ENCODE data around the gene MKRN2OS. TPM values are rescaled to one million over a fixed set of nuclear protein-coding genes. Genes with fewer than 3 reads are reported as not detected.

Gene MKRN2OS
- total and polyA plus RNA-seq, 2 donors from 2014 or later = 1.7 TPM; not detected in 1

DNA sequence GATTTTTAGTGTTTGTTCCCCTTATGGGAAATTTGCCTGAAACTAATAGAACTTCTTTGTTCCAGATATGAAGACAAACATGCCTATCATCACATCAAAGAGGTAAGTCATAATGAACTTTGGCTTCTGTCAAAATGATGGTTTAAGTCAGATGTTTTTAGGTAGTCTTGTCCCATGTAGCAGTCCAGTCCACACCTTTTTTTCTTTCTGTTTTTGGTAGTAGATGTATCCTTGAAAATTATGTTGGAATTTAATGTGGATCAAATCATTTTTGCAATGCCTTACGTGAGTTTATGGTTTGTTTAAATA is 48.9 kb downstream of the MKRN2OS start:
- Histone ChIP-seq H3K27ac (ENCODE audit: low read depth in 2 of 2, low read length in 2 of 2) (no peak overlapping the region), H3K9me3 (ENCODE audit: control insufficient read depth in 2 of 3, insufficient read depth in 1 of 3, low read length in 3 of 3) (no peaks in the 10 kb centered on the region), H3K36me3 (ENCODE audit: control insufficient read depth in 2 of 3, insufficient read depth in 3 of 3, low read length in 3 of 3) (peaks cover 8 to 39% (median 35%) of the 10 kb centered on the region in 3 donors), H3K4me3 (ENCODE audit: low read length in 3 of 3) (no peak overlapping the region), H3K9ac (ENCODE audit: low read length in 3 of 3) (no peak overlapping the region), H3K27me3 (ENCODE audit: control insufficient read depth, insufficient read depth, low read length) (no peaks in the 10 kb centered on the region), H3K4me1 (ENCODE audit: control insufficient read depth in 2 of 3, insufficient read depth in 2 of 3, low read depth in 1 of 3, low read length in 3 of 3) (no peaks in the 10 kb centered on the region)
- no peak for TF ChIP-seq CTCF (IDR thresholded peaks at IDR 0.05; ENCODE audit: borderline replicate concordance, extremely low read depth, insufficient read depth)
- no peak for DNase-seq
- intact Hi-C loops (cut with DNase I) = no loop called here
- no peak for FAIRE-seq

- peaks cover 7 to 36% (median 35%) of the 10 kb centered on the region in 3 donors for H3K36me3 ChIP-seq (ENCODE audit: control insufficient read depth in 2 of 3, insufficient read depth in 3 of 3, low read length in 3 of 3)
- FAIRE-seq (no peak), DNase-seq (no peak)
- H3K27me3 ChIP-seq (ENCODE audit: control insufficient read depth, insufficient read depth, low read length) = no peaks in the 10 kb centered on the region
- H3K4me3 ChIP-seq (ENCODE audit: low read length in 3 of 3) = no peak overlapping the region
- TF ChIP-seq CTCF (IDR thresholded peaks at IDR 0.05; ENCODE audit: borderline replicate concordance, extremely low read depth, insufficient read depth) = no peak
- no peak overlapping the region for H3K27ac ChIP-seq (ENCODE audit: low read depth in 2 of 2, low read length in 2 of 2)
- no peaks in the 10 kb centered on the region for H3K9me3 ChIP-seq (ENCODE audit: control insufficient read depth in 2 of 3, insufficient read depth in 1 of 3, low read length in 3 of 3)
- H3K4me1 ChIP-seq (ENCODE audit: control insufficient read depth in 2 of 3, insufficient read depth in 2 of 3, low read depth in 1 of 3, low read length in 3 of 3) = no peaks in the 10 kb centered on the region
- no peak overlapping the region for H3K9ac ChIP-seq (ENCODE audit: low read length in 3 of 3)
- intact Hi-C loops (cut with DNase I) = no loop called here
These were observed 49.4 kb downstream of the MKRN2OS start for GRCh38 chr3:12495749-12496452.

- H3K4me3 ChIP-seq (ENCODE audit: low read length in 3 of 3) = no peak overlapping the region
These were observed 54.8 kb downstream of the MKRN2OS start for GRCh38 chr3:12490547-12490946.

More at GRCh38 chr3:12490547-12490946, 54.8 kb downstream of the MKRN2OS start:
- intact Hi-C loops (cut with DNase I) = no loop called here
- FAIRE-seq (no peak), DNase-seq (no peak)
- H3K9ac ChIP-seq (ENCODE audit: low read length in 3 of 3) = no peak overlapping the region
- H3K27me3 ChIP-seq (ENCODE audit: control insufficient read depth, insufficient read depth, low read length) = no peaks in the 10 kb centered on the region
- no peak overlapping the region for H3K27ac ChIP-seq (ENCODE audit: low read depth in 2 of 2, low read length in 2 of 2)
- peaks cover 0 to 6% (median 5%) of the 10 kb centered on the region in 3 donors for H3K4me1 ChIP-seq (ENCODE audit: control insufficient read depth in 2 of 3, insufficient read depth in 2 of 3, low read depth in 1 of 3, low read length in 3 of 3)
- no peaks in the 10 kb centered on the region for H3K9me3 ChIP-seq (ENCODE audit: control insufficient read depth in 2 of 3, insufficient read depth in 1 of 3, low read length in 3 of 3)
- no peak for TF ChIP-seq CTCF (IDR thresholded peaks at IDR 0.05; ENCODE audit: borderline replicate concordance, extremely low read depth, insufficient read depth)
- H3K36me3 ChIP-seq (ENCODE audit: control insufficient read depth in 2 of 3, insufficient read depth in 3 of 3, low read length in 3 of 3) = peaks cover 3 to 10% (median 9%) of the 10 kb centered on the region in 3 donors

All from kidney (tissue), 14 donors.